ENCODE data around the gene PPP3CB.
A peak's percentile ranks its signal among the peaks of the same experiment; 100 is the strongest.
"Not testable (repeated sequence)": the region's sequence is repeated elsewhere in the genome, so short reads cannot be mapped to it uniquely, and the experiment has no call there.

PPP3CB gene

DNA sequence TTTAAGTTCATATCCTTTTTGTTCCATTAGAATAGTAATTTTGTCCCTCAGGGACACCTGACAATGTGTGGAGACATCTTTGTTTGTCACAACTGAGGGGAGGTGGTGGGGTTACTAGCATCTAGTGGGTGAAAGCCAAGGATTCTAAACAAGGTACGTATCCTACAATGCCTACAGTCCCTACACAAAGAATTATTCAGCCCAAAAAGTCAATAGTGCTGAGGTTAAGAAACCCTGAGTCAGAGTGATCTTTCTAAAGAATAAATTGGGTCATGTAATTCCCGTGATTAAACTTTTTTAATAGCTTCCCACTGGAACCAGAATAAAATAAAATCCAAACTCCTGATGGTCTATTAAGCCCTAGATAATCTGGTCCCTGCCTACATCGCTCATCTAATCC, 79.3 kb downstream of the PPP3CB start:
- DNase-seq (ENCODE audit: low read depth in 2 of 3, low spot score in 1 of 3): no peak

DNA sequence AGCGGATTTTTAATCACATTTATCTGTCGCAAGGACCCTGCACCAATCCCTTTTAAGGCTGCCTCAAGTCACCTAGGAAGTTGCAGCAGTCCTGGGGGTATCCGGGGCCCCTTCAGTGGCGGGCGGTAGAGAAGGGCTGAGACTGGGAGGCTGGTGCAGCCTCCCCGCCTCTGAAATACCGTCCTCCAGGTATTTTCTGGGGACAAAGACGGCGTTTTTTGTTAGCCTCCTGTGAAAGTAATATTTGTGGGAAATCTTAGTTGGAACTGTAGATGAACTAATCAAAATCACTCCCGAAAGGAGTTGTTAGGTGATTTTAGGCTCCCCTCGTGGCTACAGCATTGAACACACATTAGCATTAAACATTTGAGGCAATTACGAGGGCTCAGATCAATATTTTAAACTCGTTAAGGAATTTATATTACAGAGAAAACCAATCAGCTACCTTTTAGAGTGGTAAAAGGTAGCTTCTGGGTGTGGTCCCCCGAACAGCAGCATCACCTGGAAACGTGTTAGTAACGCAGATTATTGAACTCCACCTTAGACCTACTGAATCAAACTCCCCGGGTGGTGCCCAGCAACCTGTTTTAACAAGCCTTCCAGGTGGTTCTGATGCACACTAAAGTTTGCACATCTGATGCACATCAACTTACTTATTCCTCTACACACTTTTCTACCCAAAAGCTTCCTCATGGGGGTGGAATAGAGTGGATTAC, 81.4 kb downstream of the PPP3CB start:
- no peak for DNase-seq (ENCODE audit: low read depth in 2 of 3, low spot score in 1 of 3)

- peak; percentile 89 to 96 (median 93) for DNase-seq (ENCODE audit: low read depth in 2 of 3, low spot score in 1 of 3)
Observed at GRCh38 chr10:73413528-73414229, 82.1 kb downstream of the PPP3CB start, which contains the start of gene ANXA7. TSS of gene ANXA7 (minus strand) at chr10:73414058. CDS start at chr10:73400856, 13,202 bp downstream.

DNA sequence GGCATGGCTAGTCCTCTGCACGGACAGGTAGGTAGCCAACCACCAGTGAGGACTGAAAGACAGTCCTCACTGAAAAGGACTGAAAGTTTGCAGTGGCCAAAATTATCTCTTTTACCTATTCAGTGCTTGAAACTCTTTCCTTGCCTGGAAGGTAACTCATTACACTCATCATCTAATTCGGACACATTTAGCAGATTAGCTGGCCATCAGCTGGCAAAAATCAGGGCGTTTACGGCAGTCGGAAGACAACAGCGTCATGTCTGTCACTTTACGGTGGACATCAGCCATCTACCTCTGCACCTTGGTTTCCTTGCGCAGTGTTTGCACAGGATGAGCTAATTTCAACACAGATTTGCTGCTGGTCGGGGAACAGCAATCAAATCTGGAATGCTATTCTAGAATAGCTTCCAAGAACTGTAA, 82.7 kb downstream of the PPP3CB start:
- peak in 2 of 3 donors; percentile 16 to 37 for DNase-seq (ENCODE audit: low read depth in 2 of 3, low spot score in 1 of 3)

DNA sequence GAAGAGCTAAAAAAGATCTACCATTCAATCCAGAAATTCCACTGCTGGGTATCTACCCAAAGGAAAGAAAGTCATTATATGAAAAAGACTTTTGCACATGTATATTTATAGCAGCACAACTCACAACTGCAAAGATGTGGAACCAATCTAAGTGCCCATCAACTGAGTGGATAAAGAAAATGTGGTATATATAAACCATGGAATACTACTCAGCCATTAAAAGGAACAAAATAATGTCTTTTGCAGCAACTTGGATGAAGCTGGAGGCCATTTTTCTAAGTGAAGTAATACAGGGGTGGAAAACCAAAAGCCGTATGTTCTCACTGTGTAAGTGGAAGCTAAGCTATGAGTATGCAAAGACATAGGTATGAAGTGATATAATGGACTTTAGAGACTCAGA, 84.9 kb downstream of the PPP3CB start:
- no peak for DNase-seq (ENCODE audit: low read depth in 2 of 3, low spot score in 1 of 3)

- no peak for DNase-seq (ENCODE audit: low read depth in 2 of 3, low spot score in 1 of 3)
Observed at GRCh38 chr10:73408978-73409521, 86.8 kb downstream of the PPP3CB start.

DNA sequence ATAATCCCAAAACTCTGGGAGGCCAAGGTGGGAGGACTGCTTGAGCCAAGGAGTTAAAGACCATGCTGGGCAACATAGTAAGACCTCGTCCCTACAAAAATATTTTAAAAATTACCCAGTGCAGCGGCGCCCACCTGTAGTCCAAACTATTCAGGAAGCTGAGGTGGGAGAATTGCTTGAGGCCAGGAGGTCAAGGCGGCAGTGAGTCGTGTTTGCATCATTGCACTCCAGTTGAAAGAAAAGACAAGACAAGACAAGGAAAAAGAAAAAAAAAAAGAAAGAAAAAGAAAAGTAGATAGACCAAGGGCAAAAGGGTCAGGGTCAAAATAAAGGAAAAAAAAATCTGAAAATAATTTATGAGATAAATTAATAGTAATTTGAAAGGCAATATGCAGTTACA, 87.8 kb downstream of the PPP3CB start:
- DNase-seq (ENCODE audit: low read depth in 2 of 3, low spot score in 1 of 3): no peak

DNA sequence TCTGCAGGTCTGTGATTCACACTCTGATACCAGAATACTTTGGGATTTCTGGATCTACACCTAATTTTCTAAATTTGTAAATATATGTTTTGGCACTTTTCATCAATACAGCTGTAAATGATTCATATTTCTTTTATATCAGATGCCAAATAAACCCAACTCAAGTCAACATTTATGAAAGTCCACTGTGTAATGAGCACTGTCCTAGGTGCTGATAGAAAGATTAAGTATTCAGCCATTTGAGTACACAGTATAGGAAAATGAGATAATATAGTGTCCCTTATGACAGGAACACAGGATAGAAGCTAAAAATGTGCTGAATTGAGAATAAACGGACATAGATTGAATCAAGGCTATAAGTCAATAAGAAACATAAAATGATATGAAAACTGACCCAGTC, 88.3 kb downstream of the PPP3CB start:
- DNase-seq (ENCODE audit: low read depth in 2 of 3, low spot score in 1 of 3): no peak

- DNase-seq (ENCODE audit: low read depth in 2 of 3, low spot score in 1 of 3): no peak
Observed at GRCh38 chr10:73406846-73407245, 89.0 kb downstream of the PPP3CB start.

DNA sequence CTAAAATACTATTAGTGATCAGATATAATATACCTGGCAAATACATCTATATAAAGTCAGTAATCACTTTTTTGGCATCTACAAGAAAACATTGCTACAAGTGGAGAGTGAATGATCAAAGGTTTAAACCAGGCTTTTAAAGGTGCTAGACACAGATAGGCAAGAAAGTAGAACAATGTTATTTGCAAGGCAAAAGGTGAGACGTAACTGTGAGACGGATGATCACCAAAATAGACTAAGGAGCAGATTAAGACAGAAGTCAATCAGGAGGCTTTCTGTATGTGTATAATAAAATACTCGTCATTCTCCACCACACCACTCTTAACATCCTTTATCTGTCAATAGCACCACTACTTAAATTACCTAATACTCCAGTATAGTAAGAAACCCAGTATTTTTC, 90.3 kb downstream of the PPP3CB start:
- no peak for DNase-seq (ENCODE audit: low read depth in 2 of 3, low spot score in 1 of 3)

DNA sequence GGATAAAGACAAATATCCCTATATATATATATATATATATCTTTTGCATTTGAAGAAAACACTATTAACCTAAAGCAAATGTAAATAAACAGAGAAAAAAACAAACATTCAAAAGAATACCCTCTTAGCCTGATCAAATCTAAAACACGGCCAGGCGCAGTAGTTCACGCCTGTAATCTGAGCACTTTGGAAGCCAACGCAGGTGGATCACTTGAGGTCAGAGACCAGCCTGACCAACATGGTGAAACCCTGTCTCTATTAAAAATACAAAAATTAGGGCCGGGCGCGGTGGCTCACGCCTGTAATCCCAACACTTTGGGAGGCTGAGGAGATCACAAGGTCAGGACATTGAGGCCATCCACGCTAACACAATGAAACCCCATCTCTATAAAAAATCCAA, 91.1 kb downstream of the PPP3CB start:
- no peak for DNase-seq (ENCODE audit: low read depth in 2 of 3, low spot score in 1 of 3)

DNA sequence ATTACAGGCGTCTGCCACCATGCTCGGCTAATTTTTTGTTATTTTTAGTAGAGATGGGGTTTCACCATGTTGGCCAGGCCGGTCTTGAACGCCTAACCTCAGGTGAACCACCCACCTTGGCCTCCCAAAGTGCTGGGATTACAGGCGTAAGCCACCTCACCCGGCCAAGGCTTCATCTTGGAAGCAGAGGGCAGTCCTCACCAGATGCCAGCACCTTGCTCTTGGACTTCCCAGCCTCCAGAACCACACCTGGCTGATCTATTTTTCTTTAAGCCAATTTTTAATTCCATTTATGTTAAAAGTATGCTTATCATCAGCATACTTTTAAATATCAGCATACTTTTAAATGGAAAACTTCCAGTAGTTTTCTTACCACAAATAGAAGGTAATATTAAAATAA, 94.2 kb downstream of the PPP3CB start:
- no peak for DNase-seq (ENCODE audit: low read depth in 2 of 3, low spot score in 1 of 3)

DNA sequence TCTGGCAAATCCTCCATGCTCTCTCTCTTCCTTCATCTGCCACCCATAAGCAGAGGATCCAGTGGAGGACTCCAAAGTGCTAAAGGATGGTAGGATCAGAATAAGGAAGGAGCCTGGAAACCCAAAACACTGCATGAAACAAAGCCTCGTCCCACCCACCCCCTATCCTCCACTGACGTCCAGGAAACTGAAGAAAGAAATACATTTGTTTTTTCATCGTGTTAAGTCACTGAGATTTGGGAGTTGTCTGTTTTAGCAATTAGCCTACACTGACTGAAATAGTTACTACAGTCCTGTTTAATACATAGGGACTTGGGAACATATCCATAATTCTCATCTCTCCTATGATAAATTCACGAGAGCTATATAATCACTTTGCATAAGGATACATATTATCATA, 96.8 kb downstream of the PPP3CB start:
- no peak for DNase-seq (ENCODE audit: low read depth in 2 of 3, low spot score in 1 of 3)

DNA sequence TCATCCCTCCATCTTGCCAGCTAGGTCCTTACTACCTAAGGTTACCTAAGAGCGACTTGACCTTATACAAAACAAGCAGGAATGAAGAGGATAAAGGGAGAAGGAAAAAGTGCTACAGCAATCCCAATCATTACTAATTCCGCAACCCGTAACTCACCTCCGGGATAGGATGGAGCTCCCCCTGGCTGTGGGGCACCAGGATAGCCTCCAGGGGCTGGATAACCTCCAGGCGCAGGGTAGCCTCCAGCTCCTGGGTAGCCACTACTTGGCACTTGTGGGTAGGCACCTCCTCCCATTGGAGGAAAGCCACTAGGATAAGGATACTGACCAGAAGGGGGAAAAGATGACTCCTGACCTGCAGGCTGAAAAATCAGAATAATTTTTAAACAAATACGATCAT, 97.8 kb downstream of the PPP3CB start:
- DNase-seq (ENCODE audit: low read depth in 2 of 3, low spot score in 1 of 3): no peak

- not testable (repeated sequence) for DNase-seq (ENCODE audit: low read depth in 2 of 3, low spot score in 1 of 3)
Observed at GRCh38 chr10:73394325-73394724, 101.5 kb downstream of the PPP3CB start.

DNA sequence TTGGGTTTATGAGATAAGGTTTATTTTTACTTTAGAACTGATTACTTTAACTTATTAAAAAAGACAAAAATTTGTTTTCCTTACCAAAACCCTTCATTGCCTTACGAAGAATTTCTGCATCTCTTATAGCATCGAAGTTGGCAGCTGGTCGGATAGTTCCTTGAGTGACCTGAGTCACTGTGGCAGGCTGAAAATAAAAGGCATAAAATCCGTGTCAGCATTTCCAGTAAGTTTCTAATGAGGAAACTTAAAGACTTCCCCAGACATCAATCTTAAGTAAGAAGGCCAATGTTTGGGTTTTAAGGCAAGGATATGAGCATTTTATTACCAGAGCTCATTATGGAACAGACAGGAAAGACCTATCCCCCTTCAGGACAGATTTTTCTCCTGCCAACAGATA, 107.6 kb downstream of the PPP3CB start:
- DNase-seq (ENCODE audit: low read depth in 2 of 3, low spot score in 1 of 3): no peak

DNA sequence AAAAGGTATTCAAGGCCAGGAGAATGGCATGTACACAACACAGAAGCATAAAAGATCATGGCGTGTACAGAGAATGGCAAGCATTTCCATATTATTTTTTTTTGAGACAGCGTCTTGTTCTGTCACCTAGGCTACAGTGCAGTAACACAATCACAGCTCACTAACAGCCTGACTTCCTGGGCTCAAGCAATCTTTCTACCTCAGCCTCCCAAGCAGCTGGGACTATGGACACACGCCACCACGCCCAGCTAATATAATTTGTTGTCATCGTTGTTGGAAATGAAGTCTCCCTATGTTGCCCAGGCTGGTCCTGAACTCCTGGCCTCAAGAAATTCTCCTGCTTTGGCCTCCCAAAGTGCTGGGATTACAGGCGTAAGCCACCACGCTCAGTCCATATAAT, 109.2 kb downstream of the PPP3CB start:
- DNase-seq (ENCODE audit: low read depth in 2 of 3, low spot score in 1 of 3): no peak
